Prostate gland (tissue), 2 donors: Measurements from ENCODE around the gene SBF2. TPM values are rescaled to one million over a fixed set of nuclear protein-coding genes. Genes with fewer than 3 reads are reported as not detected.
A peak's percentile ranks its signal among the peaks of the same experiment; 100 is the strongest.

ENCODE experiments used
- DNase-seq: peaks from one replicate; pipeline ENCODE4 v3.0.0-alpha.2; 2019; ENCODE audit warnings: low spot score
- H3K27ac ChIP-seq, 2 donors: fragments of 200-600 bp; sonication (generic); 2 replicates each; pipeline ENCODE4 v1.5.1; 2017 to 2019
- H3K27me3 ChIP-seq: fragments of 200-600 bp; sonication (generic); replicated peaks from 2 replicates; pipeline ENCODE4 v1.5.1; 2019; ENCODE audit not compliant: insufficient read depth
- H3K36me3 ChIP-seq, 2 donors: fragments of 200-600 bp; sonication (generic); 1 replicate in 1 of 2; 2 replicates in 1 of 2; pipeline versions ENCODE4 v1.5.1 to v1.8.1; 2017 to 2019
- H3K4me1 ChIP-seq: fragments of 200-600 bp; sonication (generic); replicated peaks from 2 replicates; pipeline ENCODE4 v1.5.1; 2019
- H3K4me3 ChIP-seq, 2 donors: fragments of 200-600 bp; sonication (generic); 2 replicates each; pipeline ENCODE4 v1.5.1; 2017 to 2019
- H3K9me3 ChIP-seq: fragments of 200-600 bp; sonication (generic); 2 replicates; pipeline ENCODE4 v1.5.1; 2017
- CTCF ChIP-seq, 4 experiments: fragments of 200-600 bp in 2 of 4; fragments of 450-650 bp in 2 of 4; sonication (generic) in 2 of 4; IDR thresholded peaks; 1 replicate in 3 of 4; 2 replicates in 1 of 4; pipeline ENCODE4 v1.5.1; 2016 to 2019; ENCODE audit warnings: antibody characterized with exemption in 4 of 4, mild to moderate bottlenecking in 2 of 4, moderate library complexity in 2 of 4
- POLR2A ChIP-seq: fragments of 450-650 bp; IDR thresholded peaks from one replicate; pipeline ENCODE4 v1.6.1; 2016; ENCODE audit warnings: antibody characterized with exemption, mild to moderate bottlenecking
- POLR2AphosphoS5 ChIP-seq: sonication (generic); formaldehyde crosslinking; IDR thresholded peaks from one replicate; pipeline ENCODE4 v1.6.1; 2017; ENCODE audit warnings: antibody characterized with exemption
- WGBS: methylation state at CpG from one replicate; pipeline ENCODE4 v1.1.5; 2018; 5-methylcytosine and 5-hydroxymethylcytosine counted together
- intact Hi-C: fragments of 100-400 bp; cut with DNase I; formaldehyde crosslinking; loops from one replicate; pipeline ENCODE4 v1.14.2; 2022
- total RNA-seq, 2 donors: library from RNA; depleted of rRNA; stranded (reverse); fragments of >200 nt; gene quantifications; one replicate each; pipeline ENCODE4 v1.1.0, GENCODE V29; 2016

Gene SBF2
- total RNA-seq, 2 donors from 2014 or later, result 35.9 to 56.7 TPM

GRCh38 chr11:9803685-9804418 lies 490.2 kb downstream of the SBF2 start:
- H3K4me3 ChIP-seq, result no peak overlapping the region
- no peak for TF ChIP-seq POLR2A
- TF ChIP-seq CTCF (IDR thresholded peaks at IDR 0.05), result no peak
- peak; percentile 34 for TF ChIP-seq POLR2AphosphoS5
- H3K4me1 ChIP-seq, result no peaks in the 10 kb centered on the region
- DNase-seq, result peak; percentile 29
- no peaks in the 10 kb centered on the region for H3K9me3 ChIP-seq
- 37% methylated on average over 5 of the region's 5 CpGs for whole genome bisulfite sequencing
- H3K27ac ChIP-seq, result peak overlapping the region; percentile 31 to 44
- intact Hi-C loops, result loop anchor here (5.0 kb wide), 1 partner anchor 42 kb away; no protein-coding TSS in a partner anchor
- no peaks in the 10 kb centered on the region for H3K27me3 ChIP-seq
- H3K36me3 ChIP-seq, result no peaks in the 10 kb centered on the region

- intact Hi-C loops, result loop anchor here (5.0 kb wide), 1 partner anchor 40 kb away; no protein-coding TSS in a partner anchor
- peak overlapping the region; percentile 35 to 40 for H3K27ac ChIP-seq
- TF ChIP-seq POLR2AphosphoS5 (peak; percentile 84), CTCF (IDR thresholded peaks at IDR 0.05) (no peak)
- no peaks in the 10 kb centered on the region for H3K27me3 ChIP-seq
- no peaks in the 10 kb centered on the region for H3K4me1 ChIP-seq
- no peak overlapping the region for H3K4me3 ChIP-seq
- H3K9me3 ChIP-seq, result no peaks in the 10 kb centered on the region
- H3K36me3 ChIP-seq, result no peaks in the 10 kb centered on the region
- 23% methylated on average over 3 of the region's 3 CpGs for WGBS
- DNase-seq, result peak; percentile 8
Observed at GRCh38 chr11:9802291-9802861, 491.6 kb downstream of the SBF2 start.

- no peak overlapping the region for H3K4me3 ChIP-seq
- H3K27ac ChIP-seq, result no peak overlapping the region
- DNase-seq, result no peak
- H3K36me3 ChIP-seq, result no peaks in the 10 kb centered on the region
- WGBS, result 82% methylated on average over 3 of the region's 3 CpGs
- H3K4me1 ChIP-seq, result no peaks in the 10 kb centered on the region
- no peak for TF ChIP-seq POLR2A
- TF ChIP-seq POLR2AphosphoS5, result no peak
- TF ChIP-seq CTCF (IDR thresholded peaks at IDR 0.05), result no peak
- intact Hi-C loops, result loop anchor here (5.0 kb wide), 1 partner anchor 38 kb away; no protein-coding TSS in a partner anchor
- no peaks in the 10 kb centered on the region for H3K9me3 ChIP-seq
- H3K27me3 ChIP-seq, result no peaks in the 10 kb centered on the region
Observed at GRCh38 chr11:9799886-9800285, 494.1 kb downstream of the SBF2 start.

- WGBS, result 99% methylated on average over 4 of the region's 4 CpGs
Observed at GRCh38 chr11:9797300-9797699, 496.7 kb downstream of the SBF2 start.

More at GRCh38 chr11:9797300-9797699, 496.7 kb downstream of the SBF2 start:
- TF ChIP-seq POLR2AphosphoS5, result no peak
- TF ChIP-seq POLR2A, result no peak
- TF ChIP-seq CTCF (IDR thresholded peaks at IDR 0.05), result no peak
- Histone ChIP-seq H3K27ac (no peak overlapping the region), H3K4me3 (no peak overlapping the region), H3K4me1 (no peaks in the 10 kb centered on the region), H3K9me3 (no peaks in the 10 kb centered on the region), H3K36me3 (no peaks in the 10 kb centered on the region), H3K27me3 (no peaks in the 10 kb centered on the region)
- intact Hi-C loops, result no loop called here
- DNase-seq, result no peak
